Endothelial cell (in vitro differentiated cells): Measurements from ENCODE around the gene SST. TPM values are rescaled to one million over a fixed set of nuclear protein-coding genes. Genes with fewer than 3 reads are reported as not detected.
"Not testable (repeated sequence)": the region's sequence is repeated elsewhere in the genome, so short reads cannot be mapped to it uniquely, and the experiment has no call there.

Experiments
- DNase-seq: peaks from one replicate; pipeline ENCODE4 v3.0.0; 2021; ENCODE audit warnings: low spot score
- H3K27ac Mint-ChIP-seq: one replicate; pipeline ENCODE4 v1.8.0; 2021; ENCODE audit warnings: mixed read lengths, inconsistent platforms; ENCODE audit not compliant: unreplicated experiment
- H3K27me3 Mint-ChIP-seq: one replicate; pipeline ENCODE4 v1.8.0; 2021; ENCODE audit warnings: mild to moderate bottlenecking, moderate library complexity, mixed read lengths, inconsistent platforms; ENCODE audit not compliant: unreplicated experiment
- H3K36me3 Mint-ChIP-seq: one replicate; pipeline ENCODE4 v1.8.0; 2021; ENCODE audit warnings: mild to moderate bottlenecking, low read depth, mixed read lengths, inconsistent platforms; ENCODE audit not compliant: unreplicated experiment
- H3K4me1 Mint-ChIP-seq: one replicate; pipeline ENCODE4 v1.8.0; 2021; ENCODE audit warnings: mild to moderate bottlenecking, mixed read lengths, inconsistent platforms; ENCODE audit not compliant: unreplicated experiment
- H3K4me3 Mint-ChIP-seq: one replicate; pipeline ENCODE4 v1.8.0; 2021; ENCODE audit warnings: mild to moderate bottlenecking, mixed read lengths, inconsistent platforms; ENCODE audit not compliant: unreplicated experiment
- H3K9me3 Mint-ChIP-seq: one replicate; pipeline ENCODE4 v1.8.0; 2021; ENCODE audit warnings: mixed read lengths, inconsistent platforms; ENCODE audit not compliant: unreplicated experiment
- total RNA-seq: library from RNA; stranded (reverse); fragmentation: NEBNext Ultra II Directional; extraction: Animal tissue kit (Norgen Biotek cat#: 25700); gene quantifications from one replicate; pipeline ENCODE4 v1.2.1, GENCODE V29; 2021; ENCODE audit not compliant: unreplicated experiment
- TF ChIP-seq, protein P1 (sequence below): fragments of 200-600 bp; sonication (generic); IDR thresholded peaks from one replicate; pipeline ENCODE4 v1.5.0; 2021; ENCODE audit warnings: antibody characterized with exemption; ENCODE audit not compliant: unreplicated experiment

SST gene
- total RNA-seq, 1 donor from 2014 or later, result not detected

DNA sequence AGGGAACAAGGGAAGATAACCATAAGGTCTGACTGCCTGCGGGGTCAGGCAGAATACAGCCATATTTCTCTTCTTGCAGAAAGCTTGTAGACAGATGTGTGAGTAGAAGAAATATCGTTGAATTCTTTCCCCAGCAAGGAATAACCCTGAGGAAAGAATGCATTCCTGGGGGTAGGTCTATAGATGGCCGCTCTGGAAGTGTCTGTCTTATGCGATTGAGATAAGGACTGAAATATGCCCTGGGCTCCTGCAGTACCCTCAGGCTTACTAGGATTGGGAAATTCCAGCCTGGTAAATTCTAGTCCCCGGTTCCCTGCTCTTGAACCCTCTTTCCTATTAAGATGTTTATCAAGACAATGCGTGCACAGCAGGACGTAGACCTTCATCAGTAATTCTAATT lies 15.8 kb upstream of the SST start:
- no peaks in the 10 kb centered on the region for H3K4me1 Mint-ChIP-seq
- no peaks in the 10 kb centered on the region for H3K36me3 Mint-ChIP-seq
- H3K27me3 Mint-ChIP-seq, result no peaks in the 10 kb centered on the region
- H3K9me3 Mint-ChIP-seq, result no peaks in the 10 kb centered on the region
- H3K27ac Mint-ChIP-seq, result no peak overlapping the region
- no peak for DNase-seq
- TF ChIP-seq, protein P1, sequence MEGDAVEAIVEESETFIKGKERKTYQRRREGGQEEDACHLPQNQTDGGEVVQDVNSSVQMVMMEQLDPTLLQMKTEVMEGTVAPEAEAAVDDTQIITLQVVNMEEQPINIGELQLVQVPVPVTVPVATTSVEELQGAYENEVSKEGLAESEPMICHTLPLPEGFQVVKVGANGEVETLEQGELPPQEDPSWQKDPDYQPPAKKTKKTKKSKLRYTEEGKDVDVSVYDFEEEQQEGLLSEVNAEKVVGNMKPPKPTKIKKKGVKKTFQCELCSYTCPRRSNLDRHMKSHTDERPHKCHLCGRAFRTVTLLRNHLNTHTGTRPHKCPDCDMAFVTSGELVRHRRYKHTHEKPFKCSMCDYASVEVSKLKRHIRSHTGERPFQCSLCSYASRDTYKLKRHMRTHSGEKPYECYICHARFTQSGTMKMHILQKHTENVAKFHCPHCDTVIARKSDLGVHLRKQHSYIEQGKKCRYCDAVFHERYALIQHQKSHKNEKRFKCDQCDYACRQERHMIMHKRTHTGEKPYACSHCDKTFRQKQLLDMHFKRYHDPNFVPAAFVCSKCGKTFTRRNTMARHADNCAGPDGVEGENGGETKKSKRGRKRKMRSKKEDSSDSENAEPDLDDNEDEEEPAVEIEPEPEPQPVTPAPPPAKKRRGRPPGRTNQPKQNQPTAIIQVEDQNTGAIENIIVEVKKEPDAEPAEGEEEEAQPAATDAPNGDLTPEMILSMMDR, result no peak
- H3K4me3 Mint-ChIP-seq, result no peak overlapping the region

DNA sequence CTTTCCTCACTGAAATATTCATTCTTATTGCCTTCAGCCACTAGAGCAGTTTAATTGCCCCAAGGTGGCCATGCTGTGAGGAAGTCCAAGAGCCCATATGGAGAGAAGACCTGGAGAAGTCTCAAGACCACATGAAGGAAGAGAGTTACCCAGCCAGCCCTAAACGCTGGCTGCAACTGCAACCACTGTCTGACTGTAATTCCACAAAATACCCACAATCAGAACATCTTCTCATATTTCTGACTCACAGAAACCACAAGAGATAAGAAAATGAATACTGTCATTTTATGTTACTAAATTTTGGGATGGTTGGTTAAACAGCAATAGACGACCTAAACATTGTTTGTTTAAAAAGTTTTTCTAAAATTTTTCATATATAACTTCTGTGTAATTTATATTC lies 14.7 kb upstream of the SST start:
- H3K36me3 Mint-ChIP-seq, result no peaks in the 10 kb centered on the region
- H3K27ac Mint-ChIP-seq, result no peak overlapping the region
- H3K4me1 Mint-ChIP-seq, result no peaks in the 10 kb centered on the region
- no peak overlapping the region for H3K4me3 Mint-ChIP-seq
- H3K27me3 Mint-ChIP-seq, result peaks cover 1% of the 10 kb centered on the region
- TF ChIP-seq, protein P1, result no peak
- DNase-seq, result no peak
- no peaks in the 10 kb centered on the region for H3K9me3 Mint-ChIP-seq

DNA sequence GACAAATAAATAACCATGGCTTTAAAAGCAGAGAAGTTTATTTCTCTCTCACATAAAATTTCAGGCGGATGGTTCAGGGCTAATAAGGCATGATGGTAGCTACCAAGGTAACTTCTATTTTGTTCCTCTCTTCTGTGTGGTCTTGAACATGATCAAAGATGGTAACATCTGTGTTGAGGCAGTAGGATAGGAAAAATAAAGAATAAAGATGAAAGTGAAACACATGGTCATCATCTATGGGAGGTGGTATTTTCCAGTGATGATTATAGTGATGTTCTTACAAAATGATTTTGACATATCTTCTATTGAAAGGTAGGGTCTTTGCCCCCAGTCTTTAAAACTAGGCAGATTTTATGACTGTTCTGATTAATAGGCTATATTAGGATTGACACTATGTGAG lies 14.2 kb upstream of the SST start:
- Mint-ChIP-seq H3K4me1 (peaks cover 2% of the 10 kb centered on the region), H3K9me3 (no peaks in the 10 kb centered on the region), H3K36me3 (no peaks in the 10 kb centered on the region), H3K27me3 (peaks cover 1% of the 10 kb centered on the region), H3K27ac (no peak overlapping the region), H3K4me3 (no peak overlapping the region)
- no peak for DNase-seq
- TF ChIP-seq, protein P1, result no peak

DNA sequence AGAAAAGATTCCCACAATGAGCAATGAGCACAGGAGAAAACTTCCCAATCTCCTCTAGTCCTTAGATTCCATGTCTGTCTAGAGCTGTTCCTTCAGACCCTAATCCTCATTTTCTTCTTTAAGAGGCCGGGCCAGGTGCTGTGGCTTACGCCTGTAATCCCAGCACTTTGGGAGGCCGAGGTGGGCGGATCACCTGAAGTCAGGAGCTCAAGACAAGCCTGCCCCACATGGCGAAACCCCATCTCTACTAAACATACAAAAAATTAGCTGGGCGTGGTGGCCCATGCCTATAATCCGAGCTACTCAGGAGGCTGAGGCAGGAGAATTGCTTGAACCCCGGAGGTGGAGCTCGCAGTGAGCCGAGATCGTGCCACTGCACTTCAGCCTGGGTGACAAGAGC lies 11.6 kb upstream of the SST start:
- H3K27ac Mint-ChIP-seq, H3K4me3 Mint-ChIP-seq, H3K36me3 Mint-ChIP-seq, H3K9me3 Mint-ChIP-seq, H3K4me1 Mint-ChIP-seq, DNase-seq, H3K27me3 Mint-ChIP-seq: not testable (repeated sequence)

DNA sequence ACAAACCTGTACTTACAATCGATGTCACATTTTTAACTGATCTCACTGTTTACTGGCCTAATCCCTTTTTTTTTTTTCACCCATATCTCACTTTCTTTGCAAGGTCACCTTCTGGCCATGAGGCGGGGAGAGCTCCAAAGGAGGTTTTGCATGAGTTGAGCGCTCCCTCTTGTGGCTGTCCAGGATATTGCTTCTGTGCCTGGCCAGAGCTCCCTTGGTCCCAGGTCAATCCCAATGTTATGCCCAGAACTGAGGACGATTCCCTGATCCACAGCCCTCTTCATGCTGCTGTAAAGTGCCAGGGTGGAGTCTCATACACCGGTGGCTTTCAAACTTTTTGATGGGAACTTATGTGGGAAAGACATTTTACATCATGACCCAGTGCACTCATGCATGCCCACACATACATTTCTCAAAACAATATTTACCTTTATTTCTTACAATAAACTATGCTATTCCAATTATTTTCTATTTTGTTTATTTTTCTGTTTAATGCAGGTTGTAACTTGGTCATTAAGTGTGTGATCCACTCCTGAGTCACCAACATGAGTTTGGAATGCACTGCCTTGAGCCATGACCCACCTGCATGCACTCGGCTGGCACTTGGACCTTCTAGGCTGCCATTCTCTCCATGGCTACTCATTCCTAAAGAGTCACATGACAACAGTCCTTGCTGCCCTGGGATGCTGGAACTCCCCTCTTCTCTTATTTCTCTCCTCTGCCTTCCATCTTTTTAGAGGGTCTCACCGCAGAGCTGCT lies 9.6 kb upstream of the SST start:
- Mint-ChIP-seq H3K4me1 (peaks cover 6% of the 10 kb centered on the region), H3K9me3 (no peaks in the 10 kb centered on the region), H3K27me3 (peaks cover 1% of the 10 kb centered on the region), H3K4me3 (no peak overlapping the region), H3K36me3 (no peaks in the 10 kb centered on the region), H3K27ac (no peak overlapping the region)
- DNase-seq, result peak; percentile 89
- TF ChIP-seq, protein P1, result peak; percentile 83
